Measurements from ENCODE around the gene SPDYE2. TPM values are rescaled to one million over a fixed set of nuclear protein-coding genes. Genes with fewer than 3 reads are reported as not detected.
"Not testable (repeated sequence)": the region's sequence is repeated elsewhere in the genome, so short reads cannot be mapped to it uniquely, and the experiment has no call there.

SPDYE2 gene
- total and polyA plus RNA-seq, 2 of the 13 experiments (the other 11 are each of a cell fraction or from before 2014, with no cell fraction given) = not detected

DNA sequence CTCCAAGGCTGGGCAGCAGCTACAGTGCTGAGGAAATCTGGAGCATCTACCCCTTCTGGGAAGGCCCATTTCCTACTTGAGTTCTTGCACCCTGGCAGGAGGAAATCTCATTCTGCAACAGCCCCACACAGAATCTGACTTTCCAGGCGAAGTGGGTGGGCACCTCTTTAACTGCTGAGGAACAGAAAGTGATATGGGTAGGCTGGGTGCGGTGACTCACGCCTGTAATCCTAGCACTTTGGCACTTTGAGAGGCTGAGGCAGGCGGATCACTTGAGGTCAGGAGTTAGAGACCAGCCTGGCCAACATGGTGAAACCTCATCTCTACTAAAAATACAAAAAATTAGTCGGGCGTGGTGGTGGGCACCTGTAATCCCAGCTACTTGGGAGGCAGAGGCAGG, 23.6 kb downstream of the SPDYE2 start:
- ATAC-seq; H3K4me1 ChIP-seq (ENCODE audit: insufficient read depth, low read length); DNase-seq (ENCODE audit: low spot score); H3K4me3 ChIP-seq (replicated peaks in 1 of 3; ENCODE audit: insufficient read depth in 1 of 3, low read depth in 2 of 3, low read length in 3 of 3); H3K79me2 ChIP-seq (ENCODE audit: insufficient read depth, low read length); POLR2A ChIA-PET; H3K9me3 ChIP-seq (ENCODE audit: low read length); H2AFZ ChIP-seq (ENCODE audit: low read length); H4K20me1 ChIP-seq (ENCODE audit: insufficient read depth, low read length); CTCF ChIA-PET (ENCODE audit: low intra/inter-chr PET ratio, low total read pairs); H3K36me3 ChIP-seq (replicated peaks in 1 of 2; ENCODE audit: control insufficient read depth in 1 of 2, insufficient read depth in 2 of 2, low read length in 2 of 2); H3K27ac ChIP-seq (ENCODE audit: extremely low read length, insufficient read depth, low read length); H3K4me2 ChIP-seq (ENCODE audit: low read depth, low read length); in situ Hi-C loops (cut with HindIII; ENCODE audit: extremely low pct_ligation_motif_present, low pct_unique_long_range_greater_than_20kb); H3K9ac ChIP-seq (ENCODE audit: insufficient read depth, low read depth, low read length); FAIRE-seq; BruUV-seq (replicated peaks); intact Hi-C loops (cut with micrococcal nuclease; ENCODE audit: unreplicated experiment); H3K27me3 ChIP-seq (ENCODE audit: control insufficient read depth in 1 of 2, insufficient read depth in 2 of 2, low read length in 2 of 2): not testable (repeated sequence)
- WGBS (ENCODE audit: low lambda C conversion rate) = no CpG with 5 or more reads among the region's 6 CpGs

DNA sequence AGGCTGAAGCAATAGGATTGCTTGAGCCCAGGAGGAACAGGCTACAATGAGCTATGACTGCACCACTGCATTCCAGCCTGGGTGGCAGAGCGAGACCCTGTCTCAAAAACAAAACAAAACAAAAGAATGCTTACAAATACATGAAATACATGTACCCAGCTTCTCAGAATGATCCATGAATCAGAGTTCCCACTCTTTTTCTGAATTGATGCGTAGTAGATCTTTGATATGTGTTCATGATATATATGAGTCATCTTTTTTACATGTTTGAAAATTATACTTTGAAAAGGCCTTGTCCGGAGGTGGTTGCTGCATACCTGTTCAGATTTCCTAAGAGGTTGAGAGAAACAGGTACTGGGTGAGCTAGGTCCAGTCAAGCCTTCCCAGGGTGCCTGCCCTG, 25.3 kb downstream of the SPDYE2 start:
- intact Hi-C loops (cut with micrococcal nuclease; ENCODE audit: unreplicated experiment); FAIRE-seq: not testable (repeated sequence)

DNA sequence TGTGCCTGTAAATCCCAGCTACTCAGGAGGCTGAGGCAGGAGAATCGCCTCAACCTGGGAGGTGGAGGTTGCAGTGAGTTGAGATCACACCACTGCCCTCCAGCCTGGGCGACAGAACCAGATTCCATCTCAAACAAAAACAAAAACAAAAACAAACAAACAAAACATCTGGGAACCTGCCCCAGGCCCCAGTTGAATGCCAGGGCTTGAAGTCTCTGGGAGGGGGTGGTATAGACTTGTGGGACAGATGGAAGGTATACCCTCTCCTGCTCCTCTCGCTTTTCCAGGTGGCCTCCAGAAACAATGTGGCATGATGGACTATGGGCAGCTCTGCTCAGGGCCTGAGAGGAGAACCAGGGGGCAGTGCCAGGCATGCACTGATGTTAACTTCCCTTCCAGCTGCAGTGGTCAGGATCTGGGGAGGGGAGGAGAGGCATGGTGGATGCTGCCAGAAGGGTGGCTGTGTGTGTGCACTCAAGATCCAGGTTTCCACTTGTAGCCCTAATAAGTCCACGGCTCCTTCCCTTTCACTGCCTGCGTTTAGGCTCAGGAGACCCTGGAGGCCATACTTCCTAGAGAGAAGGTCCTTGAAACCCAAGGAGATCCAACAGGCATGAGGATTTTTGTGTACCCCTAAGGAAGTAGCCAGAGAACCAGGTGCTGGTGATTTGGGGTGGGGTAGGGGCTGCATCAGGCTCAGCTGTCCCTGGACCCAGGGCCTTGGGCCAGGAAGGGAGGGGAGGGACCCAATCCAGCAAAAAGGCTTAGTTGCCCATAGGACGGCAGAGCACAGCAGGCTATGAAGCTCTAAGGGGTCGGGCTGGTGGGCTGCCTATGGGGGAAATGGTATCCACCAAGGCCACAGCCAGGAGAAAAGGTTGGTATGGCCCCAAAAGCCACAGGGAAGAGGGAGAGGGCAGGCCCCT, 26.6 kb downstream of the SPDYE2 start:
- ATAC-seq; BruUV-seq (replicated peaks); CTCF ChIA-PET (ENCODE audit: low intra/inter-chr PET ratio, low total read pairs): not testable (repeated sequence)

More for the DNA sequence above, 25.3 kb downstream of the SPDYE2 start:
- H3K9ac ChIP-seq (ENCODE audit: insufficient read depth, low read depth, low read length); DNase-seq (ENCODE audit: low spot score); H2AFZ ChIP-seq (ENCODE audit: low read length); H3K27me3 ChIP-seq (ENCODE audit: control insufficient read depth in 1 of 2, insufficient read depth in 2 of 2, low read length in 2 of 2); CTCF ChIA-PET (ENCODE audit: low intra/inter-chr PET ratio, low total read pairs); POLR2A ChIA-PET; H3K27ac ChIP-seq (ENCODE audit: extremely low read length, insufficient read depth, low read length); H4K20me1 ChIP-seq (ENCODE audit: insufficient read depth, low read length); H3K9me3 ChIP-seq (ENCODE audit: low read length); ATAC-seq; H3K36me3 ChIP-seq (replicated peaks in 1 of 2; ENCODE audit: control insufficient read depth in 1 of 2, insufficient read depth in 2 of 2, low read length in 2 of 2); H3K4me1 ChIP-seq (ENCODE audit: insufficient read depth, low read length); H3K79me2 ChIP-seq (ENCODE audit: insufficient read depth, low read length); H3K4me3 ChIP-seq (replicated peaks in 1 of 3; ENCODE audit: insufficient read depth in 1 of 3, low read depth in 2 of 3, low read length in 3 of 3); in situ Hi-C loops (cut with HindIII; ENCODE audit: extremely low pct_ligation_motif_present, low pct_unique_long_range_greater_than_20kb); BruUV-seq (replicated peaks); H3K4me2 ChIP-seq (ENCODE audit: low read depth, low read length): not testable (repeated sequence)
- WGBS (ENCODE audit: low lambda C conversion rate) = no CpG with 5 or more reads among the region's 3 CpGs

DNA sequence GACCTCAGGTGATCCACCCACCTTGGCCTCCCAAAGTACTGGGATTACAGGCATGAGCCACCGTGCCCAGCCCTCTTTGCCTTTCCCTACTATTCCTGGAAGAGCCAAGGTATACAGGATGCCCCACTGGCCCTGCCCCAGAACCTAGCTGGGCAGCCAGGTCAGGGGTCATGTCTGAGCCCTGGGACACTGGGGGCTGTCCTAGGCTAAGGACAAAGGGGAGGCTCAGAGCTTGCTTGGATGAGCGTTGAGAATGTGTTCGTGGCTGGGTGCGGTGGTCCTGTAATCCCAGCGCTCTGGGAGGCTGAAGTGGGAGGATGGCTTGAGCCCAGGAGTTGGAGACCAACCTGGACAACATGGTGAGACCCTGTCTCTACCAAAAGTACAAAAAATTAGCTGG, 27.5 kb downstream of the SPDYE2 start:
- not testable (repeated sequence) for BruUV-seq (replicated peaks); ATAC-seq
- WGBS (ENCODE audit: low lambda C conversion rate) = 43% methylated on average over 5 of the region's 5 CpGs

More for the DNA sequence above, 26.6 kb downstream of the SPDYE2 start:
- WGBS (ENCODE audit: low lambda C conversion rate) = 42% methylated on average over 7 of the region's 7 CpGs
- in situ Hi-C loops (cut with HindIII; ENCODE audit: extremely low pct_ligation_motif_present, low pct_unique_long_range_greater_than_20kb); H3K9ac ChIP-seq (ENCODE audit: insufficient read depth, low read depth, low read length); H4K20me1 ChIP-seq (ENCODE audit: insufficient read depth, low read length); H3K9me3 ChIP-seq (ENCODE audit: low read length); POLR2A ChIA-PET; H3K4me1 ChIP-seq (ENCODE audit: insufficient read depth, low read length); H3K79me2 ChIP-seq (ENCODE audit: insufficient read depth, low read length); H3K4me2 ChIP-seq (ENCODE audit: low read depth, low read length); DNase-seq (ENCODE audit: low spot score); H2AFZ ChIP-seq (ENCODE audit: low read length); H3K27ac ChIP-seq (ENCODE audit: extremely low read length, insufficient read depth, low read length); H3K27me3 ChIP-seq (ENCODE audit: control insufficient read depth in 1 of 2, insufficient read depth in 2 of 2, low read length in 2 of 2); FAIRE-seq; intact Hi-C loops (cut with micrococcal nuclease; ENCODE audit: unreplicated experiment); H3K36me3 ChIP-seq (replicated peaks in 1 of 2; ENCODE audit: control insufficient read depth in 1 of 2, insufficient read depth in 2 of 2, low read length in 2 of 2); H3K4me3 ChIP-seq (replicated peaks in 1 of 3; ENCODE audit: insufficient read depth in 1 of 3, low read depth in 2 of 3, low read length in 3 of 3): not testable (repeated sequence)

More for the DNA sequence above, 27.5 kb downstream of the SPDYE2 start:
- H3K9ac ChIP-seq (ENCODE audit: insufficient read depth, low read depth, low read length); CTCF ChIA-PET (ENCODE audit: low intra/inter-chr PET ratio, low total read pairs); intact Hi-C loops (cut with micrococcal nuclease; ENCODE audit: unreplicated experiment); H3K4me1 ChIP-seq (ENCODE audit: insufficient read depth, low read length); H3K36me3 ChIP-seq (replicated peaks in 1 of 2; ENCODE audit: control insufficient read depth in 1 of 2, insufficient read depth in 2 of 2, low read length in 2 of 2); H3K79me2 ChIP-seq (ENCODE audit: insufficient read depth, low read length); DNase-seq (ENCODE audit: low spot score); FAIRE-seq; H3K27me3 ChIP-seq (ENCODE audit: control insufficient read depth in 1 of 2, insufficient read depth in 2 of 2, low read length in 2 of 2); H4K20me1 ChIP-seq (ENCODE audit: insufficient read depth, low read length); POLR2A ChIA-PET; H3K4me2 ChIP-seq (ENCODE audit: low read depth, low read length); in situ Hi-C loops (cut with HindIII; ENCODE audit: extremely low pct_ligation_motif_present, low pct_unique_long_range_greater_than_20kb); H3K9me3 ChIP-seq (ENCODE audit: low read length); H3K4me3 ChIP-seq (replicated peaks in 1 of 3; ENCODE audit: insufficient read depth in 1 of 3, low read depth in 2 of 3, low read length in 3 of 3); H3K27ac ChIP-seq (ENCODE audit: extremely low read length, insufficient read depth, low read length); H2AFZ ChIP-seq (ENCODE audit: low read length): not testable (repeated sequence)
